OCI-LY3 (cell line): Measurements from ENCODE around the gene SLC8A2.
A peak's percentile ranks its signal among the peaks of the same experiment; 100 is the strongest.

Experiments used
- H2AFZ ChIP-seq: fragments of 200-600, 300-600 bp; shearing (Covaris generic); 2 replicates; pipeline ENCODE4 v1.6.0; 2014; ENCODE audit warnings: antibody characterized with exemption, low read depth, low read length
- H3K27ac ChIP-seq: fragments of 200-600, 300-600 bp; sonication (generic); 2 replicates; pipeline ENCODE4 v1.5.1; 2014; ENCODE audit warnings: mild to moderate bottlenecking, low read length, moderate library complexity, mixed read lengths
- H3K27me3 ChIP-seq: fragments of 200-600, 300-600 bp; sonication (generic); 2 replicates; pipeline ENCODE4 v1.6.1; 2014; ENCODE audit warnings: low read depth, low read length, mixed read lengths
- H3K36me3 ChIP-seq: fragments of 200-600, 300-600 bp; sonication (generic); replicated peaks from 2 replicates; pipeline ENCODE3; 2014; ENCODE audit warnings: low read depth, low read length, mixed read lengths
- H3K4me1 ChIP-seq: fragments of 300-600, 200-600 bp; sonication (generic); 2 replicates; pipeline ENCODE4 v1.6.1; 2014; ENCODE audit warnings: low read length, mixed read lengths
- H3K4me2 ChIP-seq: fragments of 200-600, 300-600 bp; sonication (generic); 2 replicates; pipeline ENCODE4 v1.6.1; 2014; ENCODE audit warnings: low read length, mixed read lengths
- H3K4me3 ChIP-seq: fragments of 300-600, 200-600 bp; sonication (generic); 2 replicates; pipeline ENCODE4 v1.5.1; 2014; ENCODE audit warnings: antibody characterized with exemption, mild to moderate bottlenecking, low read length, moderate library complexity
- H3K79me2 ChIP-seq: fragments of 300-600, 200-600 bp; shearing (Covaris generic); 2 replicates; pipeline ENCODE4 v1.6.1; 2014; ENCODE audit warnings: mild to moderate bottlenecking, low read length, mixed read lengths
- H3K9ac ChIP-seq: fragments of 300-600, 200-600 bp; shearing (Covaris generic); 2 replicates; pipeline ENCODE4 v1.6.0; 2014; ENCODE audit warnings: mild to moderate bottlenecking, low read length, moderate library complexity
- H3K9me3 ChIP-seq: fragments of 200-600, 300-600 bp; shearing (Covaris generic); 2 replicates; pipeline ENCODE4 v1.6.1; 2014; ENCODE audit warnings: low read length, mixed read lengths; ENCODE audit not compliant: insufficient read depth
- H4K20me1 ChIP-seq: fragments of 200-600, 300-600 bp; sonication (generic); 2 replicates; pipeline ENCODE4 v1.6.1; 2016; ENCODE audit warnings: low read length, mixed read lengths; ENCODE audit not compliant: insufficient read depth
- CTCF ChIP-seq: fragments of 200-600, 300-600 bp; sonication (generic); IDR thresholded peaks from 2 replicates; pipeline ENCODE4 v1.5.1; 2014; ENCODE audit warnings: antibody characterized with exemption, low read length, low read depth
- EZH2phosphoT487 ChIP-seq: fragments of 200-600 bp; shearing (Covaris generic); IDR thresholded peaks from 2 replicates; pipeline ENCODE4 v1.6.1; 2018; ENCODE audit warnings: antibody characterized with exemption, mixed run types, low read depth

Gene SLC8A2

GRCh38 chr19:47485210-47485609 is 13.5 kb upstream of the SLC8A2 start:
- TF ChIP-seq CTCF, result no peak
- no peak for TF ChIP-seq EZH2phosphoT487
- Histone ChIP-seq H3K36me3 (peaks cover 6% of the 10 kb centered on the region), H2AFZ (no peak overlapping the region), H3K4me3 (peak overlapping the region; percentile 80), H3K79me2 (0 out of 2 replicates have a peak, but pooled peaks cover 6% of the 10 kb centered on the region), H3K9ac (peak overlapping the region; percentile 90), H4K20me1 (no peaks in the 10 kb centered on the region), H3K4me2 (peak overlapping the region; percentile 65), H3K27me3 (no peaks in the 10 kb centered on the region), H3K9me3 (no peaks in the 10 kb centered on the region), H3K27ac (no peak overlapping the region), H3K4me1 (peaks cover 20% of the 10 kb centered on the region)

GRCh38 chr19:47483800-47484690 is 12.4 kb upstream of the SLC8A2 start, which contains the start of gene KPTN:
TSS of gene KPTN (minus strand) at chr19:47484219. CDS start at chr19:47484160, 59 bp downstream.
- peak within 1 kb of the TSS; percentile 55 for H3K27ac ChIP-seq
- H3K9me3 ChIP-seq, result no peaks in the 10 kb centered on the region
- H3K4me3 ChIP-seq, result peak within 1 kb of the TSS; percentile 80
- H3K27me3 ChIP-seq, result no peaks in the 10 kb centered on the region
- peak within 1 kb of the TSS; percentile 65 for H3K4me2 ChIP-seq
- no peaks in the 10 kb centered on the region for H4K20me1 ChIP-seq
- H3K9ac ChIP-seq, result peak within 1 kb of the TSS; percentile 90
- H2AFZ ChIP-seq, result peak within 1 kb of the TSS; percentile 75
- 0 out of 2 replicates have a peak, but pooled peaks cover 6% of the 10 kb centered on the region for H3K79me2 ChIP-seq
- H3K4me1 ChIP-seq, result peaks cover 20% of the 10 kb centered on the region
- no peak for TF ChIP-seq EZH2phosphoT487
- TF ChIP-seq CTCF, result peak; percentile 98
- H3K36me3 ChIP-seq, result peaks cover 4% of the 10 kb centered on the region

GRCh38 chr19:47483200-47483599 is 11.5 kb upstream of the SLC8A2 start:
- Histone ChIP-seq H3K4me2 (peak overlapping the region; percentile 65), H3K4me1 (peaks cover 20% of the 10 kb centered on the region), H3K9ac (peak overlapping the region; percentile 90; the same call in 1 of the 2 replicates), H4K20me1 (no peaks in the 10 kb centered on the region), H3K4me3 (peak overlapping the region; percentile 80), H3K9me3 (no peaks in the 10 kb centered on the region), H3K79me2 (0 out of 2 replicates have a peak, but pooled peaks cover 6% of the 10 kb centered on the region), H3K36me3 (peaks cover 4% of the 10 kb centered on the region), H3K27ac (no peak overlapping the region), H2AFZ (peak overlapping the region; percentile 52), H3K27me3 (no peaks in the 10 kb centered on the region)
- TF ChIP-seq EZH2phosphoT487 (no peak), CTCF (no peak)

DNA sequence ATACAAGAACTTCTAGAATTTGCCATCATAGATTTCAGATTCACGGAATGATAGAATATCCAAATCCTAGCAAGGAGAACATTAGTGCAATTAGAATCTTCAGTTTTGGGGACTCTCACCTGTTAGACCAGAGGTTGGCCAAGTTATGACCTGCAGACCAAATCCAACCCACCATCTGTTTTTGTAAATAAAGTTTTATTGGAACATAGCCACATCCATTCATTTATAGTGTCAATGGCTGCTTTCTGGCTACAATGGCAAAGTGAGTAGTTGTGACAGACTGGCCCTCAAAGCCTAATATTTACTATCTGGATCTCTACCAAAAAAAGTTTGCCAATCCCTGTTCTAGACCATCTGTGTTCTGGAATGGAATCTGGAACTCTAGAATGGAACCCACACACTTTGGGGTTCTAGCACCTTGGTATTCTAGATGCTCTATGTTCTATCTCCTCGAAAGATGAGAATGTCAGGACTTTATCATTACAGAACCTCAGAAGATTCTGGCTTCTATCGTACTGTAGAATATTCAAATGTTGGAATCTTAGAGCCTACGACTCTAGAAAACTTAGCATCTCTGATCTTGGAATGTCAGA is 9.9 kb upstream of the SLC8A2 start:
- Histone ChIP-seq H3K27me3 (no peaks in the 10 kb centered on the region), H3K9ac (no peak overlapping the region), H2AFZ (no peak overlapping the region), H3K36me3 (peaks cover 4% of the 10 kb centered on the region), H3K79me2 (0 out of 2 replicates have a peak, but pooled peaks cover 6% of the 10 kb centered on the region), H4K20me1 (no peaks in the 10 kb centered on the region), H3K4me2 (no peak overlapping the region), H3K9me3 (no peaks in the 10 kb centered on the region), H3K4me3 (no peak overlapping the region), H3K4me1 (peaks cover 13% of the 10 kb centered on the region), H3K27ac (no peak overlapping the region)
- TF ChIP-seq CTCF (no peak), EZH2phosphoT487 (no peak)
